ENCODE data around the gene BDH1.
"Not testable (repeated sequence)": the region's sequence is repeated elsewhere in the genome, so short reads cannot be mapped to it uniquely, and the experiment has no call there.

BDH1 gene

GRCh38 chr3:197577366-197578074, 21.8 kb upstream of the BDH1 start:
- no peak for DNase-seq

GRCh38 chr3:197576838-197577237, 21.1 kb upstream of the BDH1 start:
- DNase-seq: no peak

GRCh38 chr3:197575362-197575761, 19.6 kb upstream of the BDH1 start:
- DNase-seq: no peak

- DNase-seq: not testable (repeated sequence)
Measured at GRCh38 chr3:197574396-197574991, 18.7 kb upstream of the BDH1 start.

- peak; percentile 31 for DNase-seq
Measured at GRCh38 chr3:197573048-197573767, 17.4 kb upstream of the BDH1 start.

- not testable (repeated sequence) for DNase-seq
Measured at GRCh38 chr3:197571880-197572172, 16.1 kb upstream of the BDH1 start.

GRCh38 chr3:197571074-197571879, 15.5 kb upstream of the BDH1 start:
- not testable (repeated sequence) for DNase-seq

GRCh38 chr3:197569433-197569832, 13.7 kb upstream of the BDH1 start:
- not testable (repeated sequence) for DNase-seq

GRCh38 chr3:197567904-197568681, 12.3 kb upstream of the BDH1 start:
- DNase-seq: no peak

GRCh38 chr3:197566155-197566554, 10.4 kb upstream of the BDH1 start:
- not testable (repeated sequence) for DNase-seq

- peak; percentile 46 for DNase-seq
Measured at GRCh38 chr3:197564097-197564843, 8.5 kb upstream of the BDH1 start.

GRCh38 chr3:197562398-197563251, 6.9 kb upstream of the BDH1 start:
- DNase-seq: no peak

GRCh38 chr3:197561926-197562325, 6.2 kb upstream of the BDH1 start:
- no peak for DNase-seq

GRCh38 chr3:197559651-197560050, 3.9 kb upstream of the BDH1 start:
- no peak for DNase-seq

- DNase-seq: peak; percentile 96
Measured at GRCh38 chr3:197554562-197555280, 1.0 kb downstream of the BDH1 start.

GRCh38 chr3:197554196-197554561, 1.6 kb downstream of the BDH1 start:
- DNase-seq: no peak

GRCh38 chr3:197552198-197552597, 3.6 kb downstream of the BDH1 start:
- no peak for DNase-seq

- DNase-seq: no peak
Measured at GRCh38 chr3:197550489-197550888, 5.3 kb downstream of the BDH1 start.

GRCh38 chr3:197549261-197549885, 6.4 kb downstream of the BDH1 start:
- no peak for DNase-seq

Data from OCI-M1 (cell line).